ENCODE measurements around the gene TEDDM1.
"Not testable (repeated sequence)": the region's sequence is repeated elsewhere in the genome, so short reads cannot be mapped to it uniquely, and the experiment has no call there.

TEDDM1 gene, protein sequence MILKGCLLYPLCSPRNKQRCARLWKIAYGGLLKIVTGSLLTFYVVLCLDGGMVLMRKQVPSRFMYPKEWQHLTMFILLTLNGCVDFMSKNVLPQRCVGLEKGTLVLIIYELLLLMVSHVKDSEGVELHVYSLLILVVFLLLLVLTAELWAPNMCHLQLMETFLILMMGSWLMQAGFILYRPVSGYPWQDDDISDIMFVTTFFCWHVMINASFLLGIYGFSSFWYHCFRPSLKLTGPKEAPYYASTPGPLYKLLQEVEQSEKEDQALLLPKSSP

DNA sequence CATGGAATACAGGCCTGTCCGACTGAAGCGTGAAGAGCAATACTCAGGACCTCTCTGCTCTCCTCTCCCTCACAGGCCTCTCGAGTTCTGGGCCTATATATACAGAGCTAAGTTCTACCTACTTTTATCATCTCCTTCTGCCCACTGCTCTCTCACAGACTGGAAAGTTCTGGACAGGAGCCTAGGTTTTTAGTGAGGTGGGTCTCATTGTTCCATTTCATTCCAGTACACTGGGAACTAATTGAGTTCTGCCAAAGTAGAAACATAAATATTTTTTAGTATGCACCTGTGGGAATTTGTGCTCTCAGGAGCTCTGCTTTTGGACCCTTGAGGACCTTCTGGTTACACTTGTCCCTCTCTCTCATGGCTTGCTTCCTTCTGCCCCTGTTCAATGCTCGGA lies at the start of gene TEDDM1:
TSS of gene TEDDM1 (minus strand) at position 101 of the 400 bp plus-strand sequence. CDS start 182 bp downstream, outside the sequence.
- no peak for DNase-seq

DNA sequence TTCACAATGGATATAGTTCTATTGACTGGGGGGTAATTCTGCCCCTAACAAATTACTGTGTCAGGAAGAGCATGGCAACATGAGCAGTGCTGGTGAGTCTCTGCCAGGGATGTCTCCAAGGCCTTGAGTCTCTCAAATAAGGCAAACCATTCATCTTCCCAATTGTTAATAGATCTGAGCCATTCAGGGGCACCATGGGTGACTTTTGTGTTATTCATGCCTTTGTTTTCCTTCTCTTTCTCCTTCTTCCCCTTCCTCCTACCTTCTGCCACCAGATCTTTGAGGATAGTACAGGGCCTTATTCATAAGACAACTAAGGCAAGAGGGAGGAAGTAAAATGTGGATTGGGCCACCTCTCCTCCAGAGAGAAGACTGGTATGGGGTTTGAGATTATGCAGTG lies 49.6 kb upstream of the TEDDM1 start, which contains the start of gene RGSL1:
TSS of gene RGSL1 (plus strand) at position 60 of the 400 bp plus-strand sequence. CDS start at position 80, 20 bp downstream.
- DNase-seq: no peak

DNA sequence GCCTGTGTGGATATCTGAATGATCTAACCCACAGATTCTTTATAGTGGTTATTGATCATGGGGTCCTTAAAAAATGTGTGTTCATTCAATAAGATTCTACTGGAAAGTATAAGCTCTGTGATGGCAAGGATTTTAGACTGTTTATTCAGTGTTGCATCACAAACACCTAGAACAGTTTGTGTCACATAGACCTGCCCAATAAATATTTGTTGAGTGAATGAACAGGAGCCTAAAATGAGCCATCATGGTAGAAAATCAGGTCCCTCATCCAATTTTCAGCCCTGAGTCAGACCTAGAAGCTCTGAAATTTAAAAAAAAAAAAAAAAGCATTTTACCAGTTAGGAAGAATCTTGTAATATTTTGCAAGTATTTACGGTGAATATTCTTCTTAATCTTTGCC lies 47.2 kb upstream of the TEDDM1 start:
- DNase-seq: no peak

DNA sequence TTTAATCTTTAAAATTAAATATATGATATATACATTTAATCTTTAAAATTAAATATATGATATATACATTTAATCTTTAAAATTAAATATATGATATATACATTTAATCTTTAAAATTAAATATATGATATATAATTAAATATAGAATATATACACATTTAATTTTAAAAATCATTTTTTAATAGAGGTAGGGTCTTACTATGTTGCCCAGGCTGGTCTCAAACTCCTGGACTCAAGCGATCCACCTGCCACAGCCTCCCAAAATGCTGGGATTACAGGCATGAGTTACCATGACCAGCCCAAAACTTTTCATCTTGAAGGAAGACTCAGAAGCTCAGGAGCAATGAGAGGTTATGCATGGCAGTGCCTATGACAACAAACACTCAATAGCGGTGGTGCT lies 46.7 kb upstream of the TEDDM1 start:
- DNase-seq: not testable (repeated sequence)

DNA sequence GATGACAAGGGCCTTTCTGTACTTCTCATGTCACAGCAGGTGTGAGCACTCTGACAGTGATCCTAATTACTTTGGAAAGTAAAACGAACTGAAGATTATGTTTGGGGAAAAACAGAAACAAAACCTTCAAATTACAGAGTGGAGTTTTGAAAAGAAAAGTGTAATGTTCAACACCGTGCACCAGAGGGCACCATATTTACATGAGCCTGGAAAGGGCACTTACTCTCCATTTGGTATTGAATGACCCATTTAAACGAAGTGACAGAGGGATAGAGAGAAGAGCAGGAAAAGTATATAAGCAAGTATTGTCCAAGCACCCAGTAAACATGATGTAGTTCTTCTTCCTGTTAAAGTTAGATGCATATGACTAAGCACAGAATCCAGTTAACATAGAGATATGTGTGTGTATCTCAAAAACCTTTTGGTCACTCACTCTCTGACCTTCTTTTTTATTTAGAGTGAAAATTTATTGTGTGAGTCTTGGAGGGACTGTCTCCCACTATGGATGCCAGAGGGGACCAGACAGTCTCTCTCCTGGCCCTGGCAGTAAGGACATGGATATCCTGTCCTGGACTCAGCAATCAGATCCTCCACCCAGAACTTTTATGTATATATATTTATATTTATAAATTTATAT lies 45.7 kb upstream of the TEDDM1 start:
- DNase-seq: no peak

- no peak for DNase-seq
Measured at GRCh38 chr1:182444497-182444896, 44.0 kb upstream of the TEDDM1 start.

GRCh38 chr1:182442333-182442732 lies 41.9 kb upstream of the TEDDM1 start:
- DNase-seq: no peak

GRCh38 chr1:182441719-182442118 lies 41.3 kb upstream of the TEDDM1 start:
- DNase-seq: no peak

GRCh38 chr1:182438326-182438725 lies 37.9 kb upstream of the TEDDM1 start:
- DNase-seq: no peak

DNA sequence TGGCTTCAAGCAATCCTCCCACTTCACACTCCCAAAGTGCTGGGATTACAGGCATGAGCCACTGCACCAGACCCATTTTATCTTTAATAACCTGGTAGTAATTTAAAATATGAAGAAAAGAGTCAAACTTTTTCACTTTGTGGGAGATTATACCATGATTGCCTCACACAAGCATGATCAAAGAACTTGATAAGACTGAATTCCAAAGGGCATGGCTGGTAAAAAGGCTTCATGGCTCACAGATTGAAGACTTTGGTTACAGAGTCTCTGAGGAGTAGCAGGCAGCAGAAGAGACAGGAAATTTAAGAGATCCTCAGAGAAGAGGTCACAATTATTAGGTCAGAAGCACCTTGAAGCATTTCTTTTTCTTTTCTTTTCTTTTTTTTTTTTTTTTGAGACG lies 33.1 kb upstream of the TEDDM1 start:
- no peak for DNase-seq

DNA sequence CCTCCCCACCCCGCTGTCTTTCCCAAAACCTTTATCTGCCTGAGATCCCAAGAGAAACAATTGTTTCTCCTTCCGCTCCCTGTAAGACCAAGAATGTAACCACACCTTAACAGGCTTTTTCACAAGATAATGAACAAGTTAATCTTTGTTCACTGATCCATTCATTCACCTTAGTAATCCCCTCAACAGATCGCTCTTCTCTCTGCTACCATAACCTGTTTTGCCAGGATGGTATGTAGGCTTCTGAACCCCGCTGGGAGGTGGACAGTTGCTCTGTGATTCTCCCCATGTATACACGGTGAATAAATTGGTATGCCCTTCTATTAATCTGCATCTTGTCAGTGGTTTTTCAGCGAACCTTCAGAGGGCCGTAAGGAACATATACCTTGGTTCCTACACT lies 30.8 kb upstream of the TEDDM1 start:
- DNase-seq: no peak

- DNase-seq: no peak
Measured at GRCh38 chr1:182430263-182431068, 30.0 kb upstream of the TEDDM1 start.

DNA sequence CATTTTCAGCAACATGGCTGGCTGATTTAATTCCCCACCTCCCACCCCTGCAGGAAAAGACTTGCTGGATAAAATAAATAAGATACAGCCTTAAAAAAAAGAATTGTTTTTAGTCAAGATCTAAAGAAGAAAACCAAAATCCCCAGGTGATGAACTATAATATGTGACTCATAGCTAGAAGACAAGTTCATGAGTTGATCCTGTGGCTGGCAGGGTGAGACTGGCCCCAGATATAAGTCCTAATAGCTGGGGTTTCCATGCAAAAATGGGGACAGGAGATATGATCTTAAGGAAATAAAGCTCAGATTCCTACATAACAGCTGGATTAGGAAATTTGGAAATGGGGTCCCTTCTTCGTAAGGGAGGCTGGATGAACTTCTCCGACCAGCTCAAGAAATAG lies 27.6 kb upstream of the TEDDM1 start:
- DNase-seq: no peak

DNA sequence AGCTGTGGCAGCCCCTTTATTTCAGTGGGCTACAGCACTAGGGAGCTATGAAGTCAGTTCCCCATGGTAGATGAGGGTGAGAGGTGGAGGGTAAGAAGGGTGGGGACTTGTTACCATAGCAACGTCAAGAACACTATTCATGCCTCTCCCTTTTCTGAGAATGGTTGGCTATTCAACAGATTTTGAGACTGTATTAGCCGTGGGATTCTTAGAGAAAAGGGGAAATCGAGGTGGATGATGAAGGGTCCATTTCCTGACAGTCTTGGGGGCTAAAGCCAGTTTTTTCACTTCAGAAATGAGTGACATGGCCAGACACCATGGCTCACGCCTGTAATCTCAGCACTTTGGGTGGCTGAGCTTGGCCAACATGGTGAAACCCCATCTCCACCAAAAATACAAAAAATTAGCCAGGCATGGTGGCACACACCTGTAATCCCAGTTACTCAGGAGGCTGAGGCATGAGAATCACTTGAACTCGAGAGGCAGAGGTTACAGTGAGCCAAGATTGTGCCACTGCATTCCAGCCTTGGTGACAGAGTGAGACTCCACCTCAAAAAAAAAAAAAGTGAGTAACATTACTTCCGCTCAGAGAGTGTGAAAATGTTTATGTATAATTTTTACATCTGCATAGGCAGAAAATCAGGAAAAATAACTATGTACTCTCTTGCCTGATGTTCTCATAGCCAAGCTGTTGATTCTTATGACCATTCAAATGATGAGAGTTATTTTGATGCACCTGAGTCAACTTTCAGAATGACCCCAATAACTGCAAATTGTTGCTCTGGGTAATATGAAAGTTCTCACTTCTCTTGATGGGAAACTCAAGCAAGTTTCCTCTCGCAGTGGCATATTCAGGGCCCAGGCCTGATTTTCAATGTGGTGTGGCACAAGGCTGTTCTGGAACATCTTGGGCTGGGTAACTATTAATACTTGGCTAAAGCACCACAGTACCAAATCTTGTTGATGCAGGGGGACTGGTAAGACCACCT lies 26.3 kb upstream of the TEDDM1 start:
- DNase-seq: no peak

DNA sequence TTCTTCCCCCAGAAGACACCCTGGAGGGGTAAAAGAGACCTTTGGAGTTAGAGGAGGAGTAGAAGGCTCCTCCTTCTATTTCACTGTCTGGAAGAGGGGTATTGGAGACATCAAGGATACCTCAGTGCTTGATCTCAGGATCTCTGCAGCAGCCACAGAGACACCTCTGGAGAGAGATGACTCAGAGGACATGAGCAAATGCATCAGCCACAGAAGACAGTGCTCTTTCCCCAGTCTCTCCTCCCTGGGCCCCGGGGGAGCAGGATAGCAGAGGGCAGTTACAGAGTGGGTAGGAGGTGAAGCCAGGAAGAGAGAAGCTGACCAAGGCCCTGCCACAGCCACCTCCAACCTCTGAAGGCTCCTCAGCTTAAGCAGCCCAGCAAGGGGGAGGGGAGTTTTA lies 15.3 kb upstream of the TEDDM1 start:
- no peak for DNase-seq

DNA sequence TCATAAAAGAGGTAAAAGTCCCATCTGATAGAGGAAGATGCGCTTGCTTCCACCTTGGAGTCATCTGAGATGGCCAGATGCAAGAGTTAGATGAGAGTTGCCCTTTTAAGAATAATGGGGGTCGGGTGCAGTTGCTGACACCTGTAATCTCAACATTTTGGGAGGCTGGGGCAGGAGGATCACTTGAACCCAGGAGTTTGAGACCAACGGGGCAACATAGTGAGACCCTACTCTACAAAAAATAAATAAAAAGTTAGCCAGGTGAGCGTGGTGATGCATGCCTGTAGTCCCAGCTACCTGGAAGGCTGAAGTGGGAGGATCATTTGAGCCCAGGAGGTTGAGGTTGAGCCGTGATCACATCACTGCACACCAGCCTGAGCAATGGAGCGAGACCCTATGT lies 13.5 kb upstream of the TEDDM1 start:
- no peak for DNase-seq

DNA sequence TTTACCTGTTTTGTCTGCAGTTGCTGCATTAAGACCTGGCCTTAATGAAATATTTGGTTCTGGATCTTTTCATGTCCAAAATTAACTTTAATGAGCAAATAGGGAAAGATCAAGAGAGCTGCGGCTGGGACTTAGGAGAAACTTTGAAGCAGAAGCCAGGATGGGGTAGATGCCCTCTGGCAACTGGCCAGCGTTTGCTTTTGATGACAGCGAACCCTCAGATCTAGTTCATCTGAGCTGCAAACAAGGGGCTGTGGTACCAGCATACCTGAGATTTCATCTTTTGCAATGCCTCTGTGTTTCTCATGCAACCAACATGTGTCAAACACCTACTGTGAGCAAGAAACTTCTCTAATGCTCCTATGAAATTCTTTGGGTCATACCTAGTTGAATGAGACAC lies 13.0 kb upstream of the TEDDM1 start:
- DNase-seq: no peak

GRCh38 chr1:182410620-182411273 lies 10.3 kb upstream of the TEDDM1 start:
- DNase-seq: no peak

DNA sequence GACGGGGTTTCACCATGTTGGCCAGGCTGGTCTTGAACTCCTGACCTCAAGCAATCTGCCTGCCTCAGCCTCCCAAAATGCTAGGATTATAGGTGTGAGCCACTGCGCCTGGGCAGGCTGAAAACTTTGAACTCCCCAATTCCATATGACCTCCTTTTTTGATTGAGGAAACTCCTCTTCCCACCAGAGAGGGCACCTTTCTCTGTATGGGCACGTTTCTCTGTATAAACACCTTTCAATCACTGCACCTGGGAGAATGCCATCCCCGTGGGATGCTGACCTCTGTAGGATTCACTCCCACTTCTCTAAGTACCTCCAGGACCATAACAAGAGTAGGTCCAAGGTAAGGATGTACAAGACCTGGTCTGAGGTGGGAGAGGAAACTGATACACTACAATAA lies 9.7 kb upstream of the TEDDM1 start:
- no peak for DNase-seq

GRCh38 chr1:182408435-182409075 lies 8.1 kb upstream of the TEDDM1 start:
- no peak for DNase-seq

- no peak for DNase-seq
Measured at GRCh38 chr1:182407724-182408123, 7.3 kb upstream of the TEDDM1 start.

Data from cerebellar nuclear complex (tissue), 1 donor.